ENCODE data around the gene NPC1L1. TPM values are rescaled to one million over a fixed set of nuclear protein-coding genes. Genes with fewer than 3 reads are reported as not detected.

The NPC1L1 gene
- total and polyA plus RNA-seq, 9 donors: 0.05 to 0.28 (median 0.22) TPM

DNA sequence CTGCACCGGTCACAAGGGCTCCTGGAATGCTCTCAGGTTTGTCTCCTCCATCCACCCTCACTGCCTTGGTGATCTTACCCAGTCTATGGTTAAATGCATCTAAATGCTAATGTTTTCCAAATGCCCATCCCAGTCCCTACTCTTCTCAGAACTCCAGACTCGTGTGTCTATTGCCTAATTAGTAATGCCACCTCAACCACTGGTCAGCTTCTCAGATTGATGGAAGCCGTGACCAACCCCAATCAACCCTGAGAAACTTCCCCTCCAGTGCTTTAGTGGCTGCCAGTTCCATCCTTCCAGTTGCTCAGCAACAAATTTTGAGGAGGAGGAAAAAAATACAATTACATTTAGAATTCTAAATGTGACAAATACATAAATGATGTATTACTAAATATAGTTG, 69.3 kb downstream of the NPC1L1 start:
- Histone ChIP-seq H3K27ac (no peak overlapping the region), H3K4me3 (no peak overlapping the region), H3K9me3 (no peaks in the 10 kb centered on the region), H3K36me3 (no peaks in the 10 kb centered on the region), H3K4me1 (ENCODE audit: insufficient read depth) (peaks cover 3% of the 10 kb centered on the region), H3K27me3 (no peaks in the 10 kb centered on the region)
- WGBS, 3 donors: 81 to 86% (median 83%) methylated on average over 3 of the region's 3 CpGs
- DNase-seq: no peak
- intact Hi-C loops (cut with DNase I): loop anchor here in 1 of 4 donors (10.0 kb wide), 1 partner anchor 237 kb away; no protein-coding TSS in a partner anchor
- TF ChIP-seq, protein P1, sequence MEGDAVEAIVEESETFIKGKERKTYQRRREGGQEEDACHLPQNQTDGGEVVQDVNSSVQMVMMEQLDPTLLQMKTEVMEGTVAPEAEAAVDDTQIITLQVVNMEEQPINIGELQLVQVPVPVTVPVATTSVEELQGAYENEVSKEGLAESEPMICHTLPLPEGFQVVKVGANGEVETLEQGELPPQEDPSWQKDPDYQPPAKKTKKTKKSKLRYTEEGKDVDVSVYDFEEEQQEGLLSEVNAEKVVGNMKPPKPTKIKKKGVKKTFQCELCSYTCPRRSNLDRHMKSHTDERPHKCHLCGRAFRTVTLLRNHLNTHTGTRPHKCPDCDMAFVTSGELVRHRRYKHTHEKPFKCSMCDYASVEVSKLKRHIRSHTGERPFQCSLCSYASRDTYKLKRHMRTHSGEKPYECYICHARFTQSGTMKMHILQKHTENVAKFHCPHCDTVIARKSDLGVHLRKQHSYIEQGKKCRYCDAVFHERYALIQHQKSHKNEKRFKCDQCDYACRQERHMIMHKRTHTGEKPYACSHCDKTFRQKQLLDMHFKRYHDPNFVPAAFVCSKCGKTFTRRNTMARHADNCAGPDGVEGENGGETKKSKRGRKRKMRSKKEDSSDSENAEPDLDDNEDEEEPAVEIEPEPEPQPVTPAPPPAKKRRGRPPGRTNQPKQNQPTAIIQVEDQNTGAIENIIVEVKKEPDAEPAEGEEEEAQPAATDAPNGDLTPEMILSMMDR (IDR thresholded peaks at IDR 0.05): no peak
- TF ChIP-seq EP300 (IDR thresholded peaks at IDR 0.05): no peak
- no peak for TF ChIP-seq POLR2A (IDR thresholded peaks at IDR 0.05)

DNA sequence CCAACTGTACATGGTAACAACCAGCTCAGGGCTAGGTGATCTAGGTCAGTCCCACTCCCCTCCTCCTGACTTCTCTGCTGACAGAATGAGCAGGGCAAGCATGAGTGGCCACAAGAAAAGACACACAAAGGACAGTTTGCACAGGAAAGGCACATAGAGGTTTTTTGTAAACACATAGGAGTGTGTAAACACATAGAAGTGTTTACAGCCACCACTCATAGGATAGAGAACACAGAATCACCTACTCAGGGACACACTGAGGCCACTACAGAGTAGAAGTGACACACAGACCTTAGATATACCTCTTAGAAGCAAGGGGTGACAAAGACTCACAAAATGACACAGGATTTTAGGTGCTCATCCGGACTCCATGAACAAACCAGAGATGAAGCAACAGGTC, 69.7 kb downstream of the NPC1L1 start:
- 90 to 100% (median 100%) methylated on average over 1 of the region's 1 CpG for WGBS, 3 donors
- H3K4me1 ChIP-seq (ENCODE audit: insufficient read depth): peaks cover 3% of the 10 kb centered on the region
- H3K4me3 ChIP-seq: no peak overlapping the region
- H3K27ac ChIP-seq: no peak overlapping the region
- no peaks in the 10 kb centered on the region for H3K27me3 ChIP-seq
- no peaks in the 10 kb centered on the region for H3K36me3 ChIP-seq
- no peaks in the 10 kb centered on the region for H3K9me3 ChIP-seq
- DNase-seq: no peak
- TF ChIP-seq POLR2A (IDR thresholded peaks at IDR 0.05): no peak
- TF ChIP-seq, protein P1 (IDR thresholded peaks at IDR 0.05): no peak
- no peak for TF ChIP-seq EP300 (IDR thresholded peaks at IDR 0.05)
- intact Hi-C loops (cut with DNase I): loop anchor here in 1 of 4 donors (10.0 kb wide), 1 partner anchor 237 kb away; no protein-coding TSS in a partner anchor

DNA sequence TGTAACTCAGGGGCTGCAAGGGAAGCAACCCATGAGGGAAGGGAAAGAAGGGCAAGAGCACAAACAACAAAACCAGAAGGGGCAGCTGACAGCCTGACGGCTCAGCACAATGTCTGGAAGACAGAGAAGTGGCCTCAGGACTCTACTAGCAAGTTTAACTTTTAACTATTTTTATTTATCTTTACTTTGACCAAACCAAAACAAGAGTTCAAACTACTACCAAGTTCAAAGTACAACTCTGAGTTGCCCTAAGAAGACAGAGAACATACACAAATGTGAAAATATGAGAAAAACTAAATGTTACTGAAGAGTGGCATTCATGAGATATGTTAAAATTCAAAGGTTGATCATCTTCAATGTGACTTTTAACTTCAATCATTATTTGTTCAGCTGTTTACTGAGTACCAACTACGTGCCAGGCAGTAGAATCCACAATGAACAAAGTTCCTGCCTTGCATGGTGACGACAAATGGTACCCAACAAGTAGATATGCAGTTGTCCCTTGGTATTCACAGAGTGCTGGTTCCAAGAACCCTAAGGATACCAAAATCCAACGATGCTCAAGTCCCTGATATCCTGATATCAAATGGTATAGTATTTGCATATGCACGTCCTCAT, 70.4 kb downstream of the NPC1L1 start:
- Histone ChIP-seq H3K27me3 (no peaks in the 10 kb centered on the region), H3K4me1 (ENCODE audit: insufficient read depth) (peaks cover 7% of the 10 kb centered on the region), H3K27ac (no peak overlapping the region), H3K9me3 (no peaks in the 10 kb centered on the region), H3K4me3 (no peak overlapping the region), H3K36me3 (no peaks in the 10 kb centered on the region)
- 92 to 94% (median 94%) methylated on average over 5 of the region's 5 CpGs for WGBS, 3 donors
- DNase-seq: no peak
- TF ChIP-seq POLR2A (IDR thresholded peaks at IDR 0.05) (no peak), EP300 (IDR thresholded peaks at IDR 0.05) (no peak)
- TF ChIP-seq, protein P1 (IDR thresholded peaks at IDR 0.05): no peak
- intact Hi-C loops (cut with DNase I): loop anchor here in 1 of 4 donors (10.0 kb wide), 1 partner anchor 236 kb away; no protein-coding TSS in a partner anchor

DNA sequence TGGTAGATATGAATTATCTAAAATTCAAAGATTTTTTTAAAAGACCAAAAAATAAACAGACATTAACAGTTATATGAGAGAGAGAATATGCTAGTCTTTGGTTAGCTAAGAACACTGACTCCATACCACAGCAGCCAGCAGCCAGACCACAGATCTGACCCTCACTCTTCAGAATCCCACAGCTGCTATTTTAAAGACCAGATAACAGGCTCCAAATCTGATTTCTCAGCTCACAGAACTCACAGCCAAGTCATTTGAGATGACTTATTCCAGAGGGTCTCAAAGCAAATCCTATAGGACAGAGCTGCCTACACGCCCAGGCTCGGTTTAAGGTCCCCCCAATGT, 71.0 kb downstream of the NPC1L1 start:
- H3K27ac ChIP-seq: no peak overlapping the region
- H3K36me3 ChIP-seq: no peaks in the 10 kb centered on the region
- intact Hi-C loops (cut with DNase I): loop anchor here in 1 of 4 donors (10.0 kb wide), 1 partner anchor 235 kb away; no protein-coding TSS in a partner anchor
- no peak overlapping the region for H3K4me3 ChIP-seq
- 77 to 88% (median 87%) methylated on average over 2 of the region's 2 CpGs for WGBS, 3 donors
- H3K27me3 ChIP-seq: no peaks in the 10 kb centered on the region
- TF ChIP-seq EP300 (IDR thresholded peaks at IDR 0.05) (no peak), POLR2A (IDR thresholded peaks at IDR 0.05) (no peak)
- TF ChIP-seq, protein P1 (IDR thresholded peaks at IDR 0.05): no peak
- H3K4me1 ChIP-seq (ENCODE audit: insufficient read depth): peaks cover 8% of the 10 kb centered on the region
- H3K9me3 ChIP-seq: no peaks in the 10 kb centered on the region
- no peak for DNase-seq

All from ovary (tissue), 9 donors.